Testis (tissue), 2 donors: ENCODE data around the gene EXOC4.

Experiments used
- CTCF ChIP-seq, 3 experiments: fragments of 450-650 bp in 2 of 3; fragments of 200-600 bp in 1 of 3; sonication (generic) in 1 of 3; IDR thresholded peaks; one replicate each; pipeline ENCODE4 v1.5.1; 2016 to 2019; ENCODE audit warnings: antibody characterized with exemption in 3 of 3, mild to moderate bottlenecking in 2 of 3, moderate library complexity in 1 of 3
- POLR2A ChIP-seq: fragments of 450-650 bp; IDR thresholded peaks from one replicate; pipeline ENCODE4 v1.6.1; 2017; ENCODE audit warnings: antibody characterized with exemption, mild to moderate bottlenecking, moderate library complexity

GRCh38 chr7:133883591-133883990, 630.7 kb downstream of the EXOC4 start:
- TF ChIP-seq POLR2A, result no peak
- no peak for TF ChIP-seq CTCF (IDR thresholded peaks at IDR 0.05)
